ENCODE results near the gene DLGAP4. TPM values are rescaled to one million over a fixed set of nuclear protein-coding genes. Genes with fewer than 3 reads are reported as not detected.

The DLGAP4 gene
- total and polyA plus RNA-seq, 9 of the 15 experiments (the other 6 are each of a cell fraction or from before 2014, with no cell fraction given) = 0.31 to 34.1 (median 4.5) TPM

GRCh38 chr20:36407199-36407733 is 101.1 kb downstream of the DLGAP4 start:
- Histone ChIP-seq H3K9me1 (ENCODE audit: control insufficient read depth, insufficient read depth, low read length) (no peaks in the 10 kb centered on the region), H2AFZ (ENCODE audit: low read depth, low read length) (no peak overlapping the region), H4K20me1 (replicated peaks; ENCODE audit: control insufficient read depth, insufficient read depth, low read length) (peaks cover 4% of the 10 kb centered on the region; the same call in 1 of the 2 replicates), H3K4me2 (ENCODE audit: insufficient read depth, low read length) (no peak overlapping the region), H3K27me3 (ENCODE audit: control insufficient read depth in 2 of 2, insufficient read depth in 2 of 2, low read length in 2 of 2) (peaks cover 16 to 55% of the 10 kb centered on the region in 2 experiments; a peak in 4 of 5 replicates), H3K4me1 (replicated peaks in 1 of 2; ENCODE audit: control insufficient read depth in 2 of 2, insufficient read depth in 2 of 2, low read length in 2 of 2) (no peaks in the 10 kb centered on the region), H3K4me3 (no peak overlapping the region), H3K9ac (ENCODE audit: insufficient read depth in 1 of 2, low read depth in 2 of 2, low read length in 2 of 2) (no peak overlapping the region), H3K27ac (ENCODE audit: extremely low read depth, low read depth, low read length) (no peak overlapping the region), H3K79me2 (ENCODE audit: control insufficient read depth, insufficient read depth, low read length) (no peaks in the 10 kb centered on the region), H3K9me3 (replicated peaks; ENCODE audit: control insufficient read depth, insufficient read depth, low read depth, low read length) (no peaks in the 10 kb centered on the region), H3K36me3 (ENCODE audit: control insufficient read depth, insufficient read depth, low read length) (no peaks in the 10 kb centered on the region)
- WGBS (ENCODE audit: insufficient coverage, low coverage, missing lambda C conversion rate) = 20% methylated on average over 3 of the region's 3 CpGs
- BruUV-seq (replicated peaks) = no TSS peak
- POLR2A ChIA-PET = no interaction called here
- FAIRE-seq = no peak
- ATAC-seq = no peak
- CTCF ChIA-PET (ENCODE audit: low intra/inter-chr PET ratio) = no interaction called here
- intact Hi-C loops (cut with micrococcal nuclease) (no loop called here), in situ Hi-C loops (cut with MboI) (no loop called here)
- DNase-seq (ENCODE audit: extremely low read depth in 1 of 4, low spot score in 3 of 4) = no peak
- TF ChIP-seq ILK (tag; IDR thresholded peaks at IDR 0.05; ENCODE audit: borderline replicate concordance, low read depth) = no peak
- no peak for TF ChIP-seq PPARD (CRISPR knock-in tag; IDR thresholded peaks at IDR 0.05)
- no peak for TF ChIP-seq HNRNPLL (IDR thresholded peaks at IDR 0.05; ENCODE audit: low read depth, low read length, poor library complexity, severe bottlenecking)
- no peak for TF ChIP-seq TEAD1 (CRISPR knock-in tag; IDR thresholded peaks at IDR 0.05)
- TF ChIP-seq ZKSCAN8 (CRISPR knock-in tag; IDR thresholded peaks at IDR 0.05) = peak; percentile 97
- no peak for TF ChIP-seq ZC3H11A (IDR thresholded peaks at IDR 0.05; ENCODE audit: low read depth, low read length)
- TF ChIP-seq OTX1 (CRISPR knock-in tag; IDR thresholded peaks at IDR 0.05) = no peak
- no peak for TF ChIP-seq MTA2 (IDR thresholded peaks at IDR 0.05; ENCODE audit: low read depth)
- TF ChIP-seq MYNN (IDR thresholded peaks at IDR 0.05) = no peak
- no peak for TF ChIP-seq MYNN (CRISPR knock-in tag; IDR thresholded peaks at IDR 0.05)
- peak; percentile 55 for TF ChIP-seq CEBPG (CRISPR knock-in tag; IDR thresholded peaks at IDR 0.05)
- TF ChIP-seq CEBPG (tag; conservative IDR thresholded peaks at IDR 0.05 in 1 of 2, IDR thresholded peaks at IDR 0.05 in 1 of 2) = 0 out of 4 replicates have a peak, but pooled peaks of 1 of the 2 experiments have one; percentile 39
- TF ChIP-seq ZNF143 (CRISPR knock-in tag; IDR thresholded peaks at IDR 0.05) = no peak
- TF ChIP-seq ZSCAN32 (CRISPR knock-in tag; IDR thresholded peaks at IDR 0.05) = no peak
- TF ChIP-seq ZNF395 (CRISPR knock-in tag; IDR thresholded peaks at IDR 0.05) = no peak
- TF ChIP-seq ATF3 (IDR thresholded peaks at IDR 0.05) = peak; percentile 27
- no peak for TF ChIP-seq ATF3 (CRISPR knock-in tag; conservative IDR thresholded peaks at IDR 0.05)
- no peak for TF ChIP-seq TGIF2 (CRISPR knock-in tag; IDR thresholded peaks at IDR 0.05)

All from K562 (cell line).